ACC112 (cell line): Measurements from ENCODE around the gene CTU1.
"Not testable (repeated sequence)": the region's sequence is repeated elsewhere in the genome, so short reads cannot be mapped to it uniquely, and the experiment has no call there.

Experiments
- H2AFZ ChIP-seq: fragments of 200-600 bp; sonication (generic); one replicate; pipeline ENCODE4 v1.6.0; 2017; ENCODE audit warnings: antibody characterized with exemption, low read length; ENCODE audit not compliant: unreplicated experiment
- H3K27ac ChIP-seq: fragments of 200-600 bp; sonication (generic); 2 replicates; pipeline ENCODE4 v1.5.1; 2014; ENCODE audit warnings: low read depth, mild to moderate bottlenecking, antibody characterized with exemption, low read length, moderate library complexity
- H3K27me3 ChIP-seq: fragments of 200-600 bp; sonication (generic); 2 replicates; pipeline ENCODE4 v1.6.1; 2014; ENCODE audit warnings: mild to moderate bottlenecking, antibody characterized with exemption, low read length, moderate library complexity, mixed read lengths; ENCODE audit not compliant: insufficient read depth
- H3K36me3 ChIP-seq: fragments of 200-600 bp; sonication (generic); 2 replicates; pipeline ENCODE4 v1.6.1; 2016; ENCODE audit warnings: mild to moderate bottlenecking, antibody characterized with exemption, low read length, moderate library complexity, mixed read lengths; ENCODE audit not compliant: insufficient read depth
- H3K4me1 ChIP-seq: fragments of 200-600 bp; sonication (generic); one replicate; pipeline ENCODE4 v1.6.1; 2016; ENCODE audit warnings: low read length, mixed read lengths; ENCODE audit not compliant: insufficient read depth, unreplicated experiment, control insufficient read depth
- H3K4me3 ChIP-seq: fragments of 200-600 bp; sonication (generic); 2 replicates; pipeline ENCODE4 v1.5.1; 2014; ENCODE audit warnings: mild to moderate bottlenecking, low read depth, low read length
- H3K79me2 ChIP-seq: fragments of 200-600 bp; sonication (generic); one replicate; pipeline ENCODE4 v1.6.0; 2016; ENCODE audit warnings: low read length; ENCODE audit not compliant: control insufficient read depth, unreplicated experiment, insufficient read depth

The CTU1 gene

GRCh38 chr19:51142809-51143475 lies 34.7 kb upstream of the CTU1 start:
- not testable (repeated sequence) for H3K79me2 ChIP-seq, H3K4me1 ChIP-seq, H3K27ac ChIP-seq, H3K4me3 ChIP-seq, H2AFZ ChIP-seq, H3K36me3 ChIP-seq
- H3K27me3 ChIP-seq, result peaks cover 36% of the 10 kb centered on the region

- H2AFZ ChIP-seq, result no peak within 1 kb of the TSS
- H3K36me3 ChIP-seq, result no peaks in the 10 kb centered on the region
- no peaks in the 10 kb centered on the region for H3K4me1 ChIP-seq
- H3K27me3 ChIP-seq, result peaks cover 43% of the 10 kb centered on the region
- H3K4me3 ChIP-seq, result no peak within 1 kb of the TSS
- H3K79me2 ChIP-seq, result no peaks in the 10 kb centered on the region
- no peak within 1 kb of the TSS for H3K27ac ChIP-seq
Observed at GRCh38 chr19:51142119-51142518, 33.9 kb upstream of the CTU1 start, which contains the start of gene SIGLEC7. Gene SIGLEC7, plus strand, starts transcription at chr19:51142301. Its CDS starts 69 bp downstream, at chr19:51142370.

GRCh38 chr19:51141181-51141580 lies 33.0 kb upstream of the CTU1 start:
- no peaks in the 10 kb centered on the region for H3K4me1 ChIP-seq
- no peak overlapping the region for H3K27ac ChIP-seq
- no peaks in the 10 kb centered on the region for H3K36me3 ChIP-seq
- no peak overlapping the region for H2AFZ ChIP-seq
- H3K79me2 ChIP-seq, result no peaks in the 10 kb centered on the region
- H3K4me3 ChIP-seq, result no peak overlapping the region
- peaks cover 49% of the 10 kb centered on the region for H3K27me3 ChIP-seq

GRCh38 chr19:51140441-51140840 lies 32.2 kb upstream of the CTU1 start:
- H2AFZ ChIP-seq, result no peak overlapping the region
- peaks cover 54% of the 10 kb centered on the region for H3K27me3 ChIP-seq
- H3K36me3 ChIP-seq, result no peaks in the 10 kb centered on the region
- H3K79me2 ChIP-seq, result no peaks in the 10 kb centered on the region
- no peak overlapping the region for H3K4me3 ChIP-seq
- H3K4me1 ChIP-seq, result no peaks in the 10 kb centered on the region
- no peak overlapping the region for H3K27ac ChIP-seq

GRCh38 chr19:51139299-51140014 lies 31.2 kb upstream of the CTU1 start:
- peaks cover 54% of the 10 kb centered on the region for H3K27me3 ChIP-seq
- no peaks in the 10 kb centered on the region for H3K4me1 ChIP-seq
- no peak overlapping the region for H3K4me3 ChIP-seq
- H3K36me3 ChIP-seq, result no peaks in the 10 kb centered on the region
- no peaks in the 10 kb centered on the region for H3K79me2 ChIP-seq
- H3K27ac ChIP-seq, result no peak overlapping the region
- no peak overlapping the region for H2AFZ ChIP-seq

- no peak overlapping the region for H3K4me3 ChIP-seq
- no peak overlapping the region for H3K27ac ChIP-seq
- H3K79me2 ChIP-seq, result no peaks in the 10 kb centered on the region
- peaks cover 54% of the 10 kb centered on the region for H3K27me3 ChIP-seq
- H2AFZ ChIP-seq, result no peak overlapping the region
- H3K36me3 ChIP-seq, result no peaks in the 10 kb centered on the region
- H3K4me1 ChIP-seq, result no peaks in the 10 kb centered on the region
Observed at GRCh38 chr19:51138549-51138979, 30.4 kb upstream of the CTU1 start.

- Histone ChIP-seq H3K27ac (no peak overlapping the region), H2AFZ (no peak overlapping the region), H3K79me2 (no peaks in the 10 kb centered on the region), H3K27me3 (peaks cover 54% of the 10 kb centered on the region), H3K4me3 (no peak overlapping the region), H3K36me3 (no peaks in the 10 kb centered on the region), H3K4me1 (no peaks in the 10 kb centered on the region)
Observed at GRCh38 chr19:51137792-51138425, 29.7 kb upstream of the CTU1 start.

- H3K27ac ChIP-seq, result no peak overlapping the region
- H2AFZ ChIP-seq, result no peak overlapping the region
- no peak overlapping the region for H3K4me3 ChIP-seq
- H3K79me2 ChIP-seq, result no peaks in the 10 kb centered on the region
- H3K36me3 ChIP-seq, result no peaks in the 10 kb centered on the region
- peaks cover 2% of the 10 kb centered on the region for H3K4me1 ChIP-seq
- peaks cover 54% of the 10 kb centered on the region for H3K27me3 ChIP-seq
Observed at GRCh38 chr19:51136851-51137551, 28.8 kb upstream of the CTU1 start.

GRCh38 chr19:51135986-51136762 lies 28.0 kb upstream of the CTU1 start:
- Histone ChIP-seq H3K79me2 (no peaks in the 10 kb centered on the region), H2AFZ (no peak overlapping the region), H3K27me3 (peaks cover 49% of the 10 kb centered on the region), H3K27ac (no peak overlapping the region), H3K36me3 (no peaks in the 10 kb centered on the region), H3K4me3 (no peak overlapping the region), H3K4me1 (peaks cover 3% of the 10 kb centered on the region)

GRCh38 chr19:51135004-51135403 lies 26.8 kb upstream of the CTU1 start:
- Histone ChIP-seq H3K27ac (no peak overlapping the region), H3K27me3 (peaks cover 46% of the 10 kb centered on the region), H3K4me1 (peaks cover 3% of the 10 kb centered on the region), H3K4me3 (no peak overlapping the region), H3K36me3 (no peaks in the 10 kb centered on the region), H2AFZ (no peak overlapping the region), H3K79me2 (no peaks in the 10 kb centered on the region)
